Glomerular visceral epithelial cell (primary cell): ENCODE results near the gene ZNF639.

Experiments
- DNase-seq: peaks from one replicate; pipeline ENCODE4 v3.0.0-alpha.2; 2016; ENCODE audit errors: extremely low spot score

The ZNF639 gene

DNA sequence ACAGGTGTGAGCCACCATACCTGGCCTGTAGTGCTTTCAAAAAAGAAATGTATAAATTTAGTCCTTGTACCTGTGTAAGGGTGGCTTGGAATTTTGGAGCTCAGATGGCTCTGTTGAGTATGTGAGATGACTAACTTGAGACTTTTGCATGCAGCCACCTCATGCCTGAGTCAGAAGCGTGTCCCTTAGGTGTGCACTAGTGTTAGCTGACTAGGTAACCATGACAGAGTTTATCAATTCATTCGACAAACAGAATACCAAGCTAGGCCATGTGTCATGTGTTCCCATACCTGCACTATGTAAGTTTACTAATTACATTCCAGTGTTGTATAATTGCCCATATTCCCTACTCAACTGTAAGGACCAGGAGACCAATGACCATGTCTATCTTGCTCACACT lies 4.0 kb upstream of the ZNF639 start:
- DNase-seq, result no peak

DNA sequence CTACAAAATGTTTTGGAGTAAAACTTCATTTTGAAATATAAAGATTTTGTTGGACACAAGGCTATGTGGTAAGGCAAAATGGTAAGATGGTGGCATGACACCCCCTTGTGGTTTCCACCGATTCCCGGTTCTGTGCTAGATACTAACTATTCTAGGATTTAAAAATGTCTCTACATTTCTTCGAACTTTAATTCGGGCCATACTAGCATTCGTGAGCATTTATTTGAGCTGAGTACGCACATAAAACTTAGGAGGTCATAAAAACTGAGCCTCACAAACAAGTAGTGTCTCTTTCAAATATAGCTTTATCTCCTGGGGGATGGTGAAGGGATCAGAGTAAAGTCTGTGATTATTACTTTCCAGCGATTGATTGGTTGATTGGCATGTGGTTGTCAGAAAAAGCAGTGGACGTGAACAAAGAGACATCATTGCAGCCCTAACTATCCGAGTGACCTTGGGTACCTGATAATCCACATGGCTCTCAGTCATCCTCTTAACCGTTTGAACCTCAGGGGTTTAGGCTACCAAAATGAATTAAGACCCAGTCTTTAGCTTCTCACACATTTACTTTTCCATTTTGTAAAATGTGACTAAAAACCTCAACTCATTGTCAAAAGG lies 1.1 kb upstream of the ZNF639 start:
- DNase-seq, result peak; percentile 35

DNA sequence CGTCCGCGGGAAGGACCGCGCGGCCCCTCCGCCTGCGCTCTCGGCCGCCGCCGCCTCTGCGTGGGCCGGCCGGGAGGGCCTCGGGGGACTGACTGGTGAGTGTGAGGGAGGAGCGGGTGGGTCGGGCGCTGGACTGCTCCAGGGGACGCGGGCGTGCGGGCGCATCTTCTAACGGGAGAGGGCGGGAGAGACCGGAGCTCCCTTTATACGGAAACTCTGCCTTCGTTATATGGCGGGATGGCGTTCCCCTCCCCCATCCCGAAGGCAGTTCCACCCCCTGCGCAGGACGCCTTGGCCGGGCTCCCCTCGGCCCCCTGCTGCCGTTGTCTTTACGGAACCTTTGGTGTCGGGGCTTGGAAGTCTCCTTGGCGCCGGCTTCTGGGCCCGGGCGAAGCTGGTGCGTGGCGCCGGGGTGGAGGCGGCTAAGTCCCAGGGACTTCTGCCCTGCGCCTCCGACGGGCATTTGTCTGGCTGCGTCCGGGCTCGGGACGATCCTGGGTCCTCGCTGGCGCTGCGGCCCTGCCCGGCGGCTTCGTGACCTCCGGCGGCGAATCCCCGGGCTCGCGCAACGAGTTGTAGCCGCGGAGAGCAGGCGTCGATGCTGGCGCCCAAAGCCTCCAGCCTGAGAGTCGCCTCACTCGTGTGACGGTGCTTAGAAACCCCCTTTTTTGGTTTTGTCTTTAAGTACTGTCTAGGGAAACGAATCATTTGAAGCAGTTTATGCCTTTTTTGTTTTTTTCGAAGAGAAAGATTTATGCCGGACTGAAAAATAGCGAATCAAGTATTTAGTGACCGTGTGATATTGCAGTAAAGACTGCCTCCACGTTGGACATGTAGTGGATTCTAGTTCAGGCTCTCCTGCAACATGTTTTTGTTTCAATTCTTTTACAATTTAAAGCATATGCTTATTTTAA lies 623 bp downstream of the ZNF639 start:
- peak; percentile 67 for DNase-seq

DNA sequence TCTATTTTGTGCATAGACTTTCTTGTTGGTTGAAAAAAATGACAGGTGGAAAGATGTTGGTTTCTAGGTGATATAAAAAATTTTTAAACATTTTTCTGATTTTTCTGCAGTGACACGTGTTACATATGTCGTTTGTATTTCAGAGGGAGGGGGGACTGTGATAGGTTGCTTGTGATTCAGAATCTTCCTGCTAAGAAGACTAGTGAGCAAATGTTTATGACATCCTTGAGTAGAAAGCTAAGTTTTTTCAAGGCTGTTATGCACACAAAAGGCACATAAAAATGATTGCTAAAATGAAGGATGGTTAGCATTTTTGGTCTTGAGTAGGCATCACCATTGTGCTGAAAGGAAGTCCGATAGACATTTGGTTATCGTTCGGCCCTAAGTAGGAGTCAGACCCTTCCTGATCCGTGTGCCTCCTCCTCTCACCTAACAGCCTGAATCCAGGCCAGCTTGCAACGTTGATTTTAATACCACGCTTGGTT lies 1.5 kb downstream of the ZNF639 start:
- DNase-seq, result peak; percentile 26

DNA sequence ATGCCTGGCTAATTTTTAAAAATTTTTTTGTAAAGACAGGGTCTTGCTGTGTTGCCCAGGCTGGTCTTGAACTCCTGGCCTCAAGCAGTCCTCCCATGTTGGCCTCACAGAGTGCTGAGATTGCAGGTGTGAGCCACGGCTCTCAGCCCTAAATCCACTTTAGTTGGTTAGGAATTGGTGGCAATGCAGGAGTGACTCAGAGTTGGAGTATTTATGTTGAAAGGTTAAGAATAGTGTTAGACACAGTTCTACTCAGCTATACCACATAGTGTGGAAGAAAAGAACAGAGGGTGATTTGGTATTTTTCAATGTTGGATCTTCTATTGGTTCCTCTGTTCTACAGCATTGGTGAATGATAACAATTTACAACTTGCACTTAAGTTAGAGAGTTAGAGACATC lies 7.6 kb downstream of the ZNF639 start:
- DNase-seq, result no peak

DNA sequence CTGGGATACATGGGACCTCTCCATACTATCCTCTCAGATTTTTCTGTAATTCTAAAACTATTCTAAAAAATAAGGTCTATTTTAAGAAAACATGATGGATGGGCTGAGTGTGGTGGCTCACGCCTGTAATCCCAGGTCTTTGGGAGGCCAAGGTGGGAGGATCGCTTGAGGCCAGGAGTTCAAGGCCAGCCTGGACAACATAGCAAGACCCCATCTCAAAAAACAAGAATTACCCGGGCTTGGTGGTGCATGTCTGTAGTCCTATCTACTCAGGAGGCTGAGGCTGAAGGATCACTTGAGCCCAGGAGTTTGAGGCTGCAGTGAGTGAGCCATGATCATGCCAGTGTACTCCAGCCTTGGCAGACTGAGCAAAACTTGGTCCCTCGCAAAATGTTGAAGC lies 9.4 kb downstream of the ZNF639 start:
- DNase-seq, result no peak

DNA sequence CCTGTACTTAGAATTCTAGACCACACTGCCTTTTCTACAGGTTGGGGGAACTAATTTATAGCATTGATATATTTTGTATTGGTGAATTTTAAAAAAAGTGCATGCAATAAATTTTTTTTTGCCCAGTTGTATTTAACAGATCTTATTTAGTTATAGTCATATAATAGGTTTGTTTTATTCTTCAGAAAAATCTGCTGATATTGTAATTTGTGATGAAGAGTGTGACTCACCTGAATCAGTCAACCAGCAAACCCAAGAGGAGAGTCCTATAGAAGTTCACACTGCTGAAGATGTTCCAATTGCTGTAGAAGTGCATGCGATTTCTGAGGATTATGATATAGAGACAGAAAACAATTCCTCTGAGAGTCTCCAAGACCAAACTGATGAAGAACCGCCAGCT lies 10.3 kb downstream of the ZNF639 start:
- no peak for DNase-seq

DNA sequence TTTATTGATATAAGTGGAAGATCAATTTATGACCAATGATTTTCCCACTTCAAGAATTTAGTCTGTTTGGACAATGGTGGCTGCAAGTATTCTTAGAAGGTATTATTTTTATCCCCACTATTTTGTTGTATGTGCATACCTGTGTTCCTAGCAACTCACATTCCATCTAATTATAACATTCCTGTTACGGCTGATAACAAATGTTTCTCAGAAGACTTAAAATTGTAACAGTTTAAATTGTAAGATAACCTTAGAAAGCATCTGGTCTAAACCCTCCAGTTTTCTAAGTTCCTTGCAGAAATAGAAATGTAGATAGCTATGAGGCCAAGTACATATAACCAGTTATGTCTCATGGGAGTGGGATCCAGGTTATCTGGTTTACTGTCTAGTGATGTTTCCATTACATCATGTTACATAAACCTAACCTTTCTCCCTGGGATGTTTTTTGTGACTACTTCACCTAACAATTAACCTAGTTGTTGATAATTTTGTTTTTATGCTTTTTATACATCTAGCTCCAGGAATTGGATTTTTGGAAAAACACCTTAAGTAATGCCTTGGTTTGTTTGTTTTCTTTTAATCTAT lies 13.6 kb downstream of the ZNF639 start:
- DNase-seq, result no peak

DNA sequence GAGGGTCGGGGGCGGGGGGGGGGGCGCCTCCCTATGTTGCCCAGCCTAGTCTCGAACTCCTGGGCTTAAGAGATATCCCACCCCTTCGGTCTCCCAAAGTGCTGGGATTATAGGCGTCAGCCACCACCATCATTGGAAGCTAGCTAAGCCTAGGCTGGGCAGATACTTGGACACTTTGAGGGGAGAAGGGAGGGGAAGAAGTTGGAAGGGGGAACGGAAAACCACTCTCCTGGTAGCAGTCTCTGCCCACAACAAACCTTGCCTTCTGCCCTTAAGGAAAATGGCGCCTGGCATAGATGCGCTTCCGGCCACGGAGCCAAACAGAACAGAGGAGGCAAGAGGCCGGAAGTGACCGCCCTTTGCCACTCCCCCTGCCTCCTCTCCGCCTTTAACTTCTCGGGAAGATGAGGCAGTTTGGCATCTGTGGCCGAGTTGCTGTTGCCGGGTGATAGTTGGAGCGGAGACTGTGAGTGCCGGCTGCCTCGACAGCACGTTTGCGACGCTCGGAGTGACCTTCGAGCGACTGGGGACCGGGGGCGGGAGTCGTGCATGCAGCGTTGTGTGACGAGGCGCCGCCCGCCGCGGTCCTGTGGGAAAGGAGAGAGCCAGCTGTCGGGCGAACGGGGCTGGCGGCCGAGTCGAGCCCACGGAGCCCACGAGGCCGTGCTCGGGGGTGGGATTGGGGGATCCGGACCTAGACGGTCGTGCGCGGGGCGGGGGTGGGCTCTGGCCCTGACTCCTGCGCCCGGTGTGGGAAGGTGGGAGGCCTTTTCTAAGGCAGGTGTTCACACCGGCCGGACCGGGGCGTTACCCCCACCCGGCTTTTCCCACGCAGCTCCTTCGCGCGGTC lies 24.7 kb downstream of the ZNF639 start, which contains the start of gene MFN1:
TSS of gene MFN1 (plus strand) at position 365 of the 850 bp plus-strand sequence. CDS start 1,143 bp downstream, outside the sequence.
- peak; percentile 91 for DNase-seq

DNA sequence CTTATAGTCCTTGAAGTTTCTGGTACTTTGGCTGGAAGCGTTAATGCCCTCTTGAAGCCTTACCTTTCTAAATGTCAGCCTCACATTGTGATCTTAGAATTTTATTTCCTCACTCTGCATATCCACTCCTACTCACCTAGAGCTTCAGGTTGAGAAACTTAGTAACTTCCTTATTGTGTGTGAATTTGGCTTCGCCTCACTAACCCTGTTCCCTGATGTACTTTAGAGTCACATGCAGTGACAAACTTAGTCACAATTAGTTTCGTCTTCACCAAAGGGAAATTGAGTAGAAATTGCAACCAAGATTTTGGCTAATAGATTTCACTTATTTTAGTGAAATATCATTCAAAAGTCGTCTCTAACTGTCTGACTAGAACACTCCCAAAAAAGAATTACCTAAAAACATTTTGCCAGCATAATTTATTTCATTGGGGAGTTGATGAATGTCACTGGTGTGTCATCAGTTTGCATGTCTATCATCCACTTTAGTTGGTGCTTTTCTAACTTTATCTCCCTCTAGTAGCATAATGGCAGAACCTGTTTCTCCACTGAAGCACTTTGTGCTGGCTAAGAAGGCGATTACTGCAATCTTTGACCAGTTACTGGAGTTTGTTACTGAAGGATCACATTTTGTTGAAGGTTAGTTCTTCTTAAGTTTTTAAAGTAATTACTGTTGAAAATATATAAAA lies 25.6 kb downstream of the ZNF639 start:
- DNase-seq, result no peak

DNA sequence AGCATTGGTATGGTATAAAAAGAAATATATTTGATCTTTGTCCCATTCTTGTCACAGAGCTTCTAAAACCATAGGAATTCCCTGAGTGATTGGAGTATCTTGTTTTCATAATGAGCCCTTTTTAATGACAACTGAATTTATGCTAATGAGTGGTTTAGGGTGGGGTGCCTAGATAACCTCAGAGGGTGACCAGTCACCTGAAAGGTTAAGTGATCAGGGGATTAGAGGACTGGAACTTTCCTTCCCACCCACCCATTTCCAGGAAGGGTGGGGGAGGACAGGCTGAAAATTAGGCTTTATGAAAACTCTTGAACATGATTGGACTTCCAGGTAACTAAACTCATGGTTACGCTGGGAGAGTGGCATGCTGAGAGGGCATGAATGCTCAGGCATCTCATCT lies 33.2 kb downstream of the ZNF639 start:
- DNase-seq, result no peak

DNA sequence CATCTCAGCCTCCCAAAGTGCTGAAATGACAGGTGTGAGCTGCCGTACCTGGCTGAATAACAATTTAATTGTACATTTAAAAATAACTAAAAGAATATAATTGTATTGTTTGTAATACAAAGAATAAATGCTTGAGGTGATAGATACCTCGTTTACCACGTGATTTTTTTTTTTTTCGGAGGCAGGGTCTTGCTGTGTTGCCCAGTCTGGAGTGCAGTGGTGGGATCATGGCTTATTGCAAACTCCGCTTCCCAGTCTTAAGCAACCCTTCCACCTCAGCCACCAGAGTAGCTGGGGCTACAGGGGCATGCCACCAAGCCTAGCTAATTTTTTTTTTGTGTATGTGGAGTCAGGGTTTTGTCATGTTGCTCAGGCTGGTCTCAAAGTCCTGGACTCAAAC lies 40.5 kb downstream of the ZNF639 start:
- no peak for DNase-seq

DNA sequence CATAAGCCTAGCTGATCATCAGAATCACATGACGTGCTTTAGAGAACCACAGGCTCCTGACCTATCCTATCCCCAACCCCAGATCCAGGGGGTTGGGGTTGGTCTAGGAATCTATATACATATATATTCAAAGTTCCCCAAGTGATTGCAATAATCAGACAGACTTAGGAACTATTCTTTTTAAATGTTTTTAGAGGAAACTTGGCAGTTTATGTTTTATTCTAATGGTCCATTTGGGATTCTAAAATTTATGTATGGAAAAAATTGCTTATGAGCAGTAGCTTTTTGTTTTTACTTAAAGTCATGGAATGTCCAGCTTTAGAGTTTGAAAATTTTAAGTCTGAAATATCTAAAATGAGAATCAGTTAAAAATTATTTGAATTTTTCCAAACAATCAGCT lies 46.8 kb downstream of the ZNF639 start:
- DNase-seq, result no peak

DNA sequence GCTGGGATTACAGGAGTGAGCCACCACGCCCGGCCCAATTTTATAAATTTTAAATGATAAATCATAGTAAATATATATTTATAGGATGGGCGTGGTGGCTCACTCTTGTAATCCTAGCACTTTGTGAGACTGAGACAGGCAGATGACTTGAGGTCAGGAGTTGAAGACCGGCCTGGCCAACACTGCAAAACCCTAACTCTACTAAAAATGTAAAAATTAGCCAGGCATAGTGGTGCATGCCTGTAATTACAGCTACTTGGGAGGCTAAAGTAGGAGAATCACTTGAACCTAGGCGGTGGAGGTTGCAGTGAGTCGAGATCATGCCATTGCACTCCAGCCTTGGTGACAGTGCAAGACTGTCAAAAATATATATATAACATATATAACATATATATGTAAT lies 51.1 kb downstream of the ZNF639 start:
- DNase-seq, result no peak

DNA sequence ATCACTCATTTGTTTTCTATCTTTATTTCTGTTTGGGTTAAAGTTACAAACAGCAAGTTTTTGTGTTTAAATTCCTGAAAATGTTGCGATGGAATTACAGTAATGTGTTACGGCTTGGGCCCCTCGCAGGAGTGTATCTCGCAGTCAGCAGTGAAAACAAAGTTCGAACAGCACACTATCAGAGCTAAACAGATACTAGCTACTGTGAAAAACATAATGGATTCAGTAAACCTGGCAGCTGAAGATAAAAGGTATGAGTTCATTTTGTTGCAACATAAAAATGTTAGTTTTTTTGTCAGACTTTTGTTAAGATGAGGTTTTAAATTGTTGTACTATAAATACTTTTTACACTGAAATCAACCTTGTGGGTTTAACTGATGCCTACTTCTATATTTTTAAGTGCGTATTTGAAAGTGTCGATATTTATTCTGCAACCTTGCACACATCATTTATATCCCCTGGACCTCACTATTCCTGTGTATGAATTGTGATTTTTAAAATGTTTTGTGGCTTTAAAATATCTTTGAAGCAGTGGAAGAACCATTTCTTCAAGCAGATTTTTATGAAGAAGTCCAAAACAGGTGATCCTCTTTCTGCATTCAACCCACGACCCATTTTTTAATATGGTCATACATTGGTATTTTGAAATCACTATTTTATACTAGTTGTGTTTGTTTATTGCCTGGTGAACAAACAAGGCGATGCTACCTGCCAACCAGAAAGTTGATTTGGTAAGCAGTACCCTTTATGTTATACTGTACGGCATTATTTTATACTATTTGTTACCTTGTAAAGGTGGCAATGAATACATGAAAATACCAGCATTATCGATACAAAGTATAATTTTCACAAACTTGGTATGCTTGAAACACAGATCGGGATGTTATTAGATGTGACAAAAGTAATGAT lies 52.5 kb downstream of the ZNF639 start:
- DNase-seq, result no peak

DNA sequence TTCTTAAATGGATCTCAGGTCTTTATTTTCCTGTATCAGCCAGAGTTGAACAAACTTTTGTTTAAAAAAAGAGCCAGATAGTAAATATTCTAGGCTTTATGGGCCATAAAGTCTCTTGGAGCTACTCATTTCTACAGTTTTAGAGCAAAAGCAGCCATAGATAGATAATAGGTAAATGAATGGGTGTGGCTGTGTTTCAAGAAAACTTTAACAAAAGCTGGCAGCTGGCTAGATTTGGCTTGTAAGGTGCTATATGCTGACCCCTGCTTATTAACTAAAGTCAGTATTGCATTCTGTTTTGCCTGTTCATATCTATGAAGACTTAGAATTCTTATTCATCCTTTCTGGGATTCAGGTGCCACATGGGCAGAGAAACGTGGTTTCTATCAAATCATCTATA lies 53.6 kb downstream of the ZNF639 start:
- no peak for DNase-seq
